Camera-type eye (tissue), 1 donor: ENCODE measurements around the gene ZNF853. TPM values are rescaled to one million over a fixed set of nuclear protein-coding genes. Genes with fewer than 3 reads are reported as not detected.

Experiments used
- total RNA-seq: library from RNA; depleted of rRNA; stranded (reverse); fragments of >200 nt; gene quantifications from one replicate; pipeline ENCODE4 v1.2.3, GENCODE V29; 2014

Gene ZNF853
- 20.7 TPM for total RNA-seq

DNA sequence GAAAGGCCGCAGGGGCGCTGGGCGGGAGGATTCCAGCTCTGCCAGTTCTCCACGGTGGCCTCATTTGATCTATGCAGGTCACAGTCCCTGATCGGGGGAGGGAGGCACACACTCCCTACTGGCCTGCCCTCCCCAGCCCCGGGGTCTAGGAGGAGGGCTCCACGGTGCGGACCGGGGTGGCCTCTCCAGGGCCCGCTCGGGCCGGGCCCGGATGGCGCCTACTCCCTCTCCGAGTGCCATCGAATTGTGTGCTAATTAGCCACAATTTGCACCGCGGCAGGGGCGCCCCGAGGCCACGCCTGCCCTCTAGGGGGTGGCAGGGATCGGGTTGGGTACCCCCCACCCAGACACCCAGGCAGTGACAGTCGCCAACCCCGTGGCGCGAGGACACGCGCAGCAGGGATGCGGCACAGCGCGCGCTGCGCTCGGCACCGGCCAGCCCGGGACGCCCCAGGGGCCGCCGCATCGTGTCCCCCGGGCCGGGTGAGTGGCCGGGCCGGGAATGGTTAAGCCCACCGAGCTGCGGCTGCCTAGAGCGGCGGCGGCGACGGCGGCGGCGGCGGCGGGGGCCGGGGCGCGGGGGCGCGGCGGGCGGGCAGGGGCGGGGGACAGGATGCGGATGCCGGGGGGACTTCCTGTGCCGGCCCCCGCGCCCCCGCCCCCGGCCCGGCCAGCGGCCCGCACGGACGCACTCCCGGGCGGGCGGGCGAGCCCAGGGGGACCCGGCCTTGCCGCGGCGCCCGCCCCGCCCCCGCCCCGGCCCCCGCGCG, at the start of gene ZNF853:
ZNF853 (plus strand) TSS at position 658 of the 770 bp plus-strand sequence. CDS start 565 bp downstream, outside the sequence.

DNA sequence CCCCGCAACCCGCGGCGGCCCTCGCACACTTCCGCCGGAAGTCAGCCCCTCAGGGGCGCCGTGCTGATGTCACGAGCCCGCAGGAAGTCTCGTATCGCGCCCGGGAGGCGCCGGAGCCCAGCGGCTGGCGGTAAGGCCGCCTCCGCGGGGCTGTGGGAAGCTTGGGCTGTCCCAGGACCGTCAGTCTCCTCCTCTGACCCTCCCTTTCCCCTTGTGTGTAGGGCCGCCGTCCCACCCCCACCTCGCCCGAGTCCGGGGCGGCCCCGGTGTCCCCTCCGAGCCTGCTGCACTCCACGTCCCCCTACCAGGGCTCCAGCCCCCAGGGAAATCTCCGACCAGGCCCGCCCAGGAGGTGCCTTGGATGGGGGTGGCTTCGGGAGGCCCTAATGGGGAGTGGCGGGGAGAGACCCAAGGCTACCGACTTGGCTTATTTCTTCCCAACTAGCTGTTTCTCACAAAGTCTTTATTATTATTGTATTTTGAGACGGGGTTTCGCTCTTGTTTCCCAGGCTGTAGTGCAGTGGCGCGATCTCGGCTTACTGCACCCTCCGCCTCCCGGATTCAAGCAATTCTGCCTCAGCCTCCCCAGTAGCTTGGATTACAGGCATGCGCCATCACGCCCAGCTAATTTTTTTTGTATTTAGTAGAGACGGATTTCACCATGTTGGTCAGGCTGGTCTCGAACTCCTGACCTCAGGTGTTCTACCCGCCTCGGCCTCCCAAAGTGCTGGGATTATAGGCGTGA, 37.9 kb upstream of the ZNF853 start, which contains the start of gene ZDHHC4:
ZDHHC4 (plus strand) TSS at position 86 of the 745 bp plus-strand sequence. CDS start 3,108 bp downstream, outside the sequence.

DNA sequence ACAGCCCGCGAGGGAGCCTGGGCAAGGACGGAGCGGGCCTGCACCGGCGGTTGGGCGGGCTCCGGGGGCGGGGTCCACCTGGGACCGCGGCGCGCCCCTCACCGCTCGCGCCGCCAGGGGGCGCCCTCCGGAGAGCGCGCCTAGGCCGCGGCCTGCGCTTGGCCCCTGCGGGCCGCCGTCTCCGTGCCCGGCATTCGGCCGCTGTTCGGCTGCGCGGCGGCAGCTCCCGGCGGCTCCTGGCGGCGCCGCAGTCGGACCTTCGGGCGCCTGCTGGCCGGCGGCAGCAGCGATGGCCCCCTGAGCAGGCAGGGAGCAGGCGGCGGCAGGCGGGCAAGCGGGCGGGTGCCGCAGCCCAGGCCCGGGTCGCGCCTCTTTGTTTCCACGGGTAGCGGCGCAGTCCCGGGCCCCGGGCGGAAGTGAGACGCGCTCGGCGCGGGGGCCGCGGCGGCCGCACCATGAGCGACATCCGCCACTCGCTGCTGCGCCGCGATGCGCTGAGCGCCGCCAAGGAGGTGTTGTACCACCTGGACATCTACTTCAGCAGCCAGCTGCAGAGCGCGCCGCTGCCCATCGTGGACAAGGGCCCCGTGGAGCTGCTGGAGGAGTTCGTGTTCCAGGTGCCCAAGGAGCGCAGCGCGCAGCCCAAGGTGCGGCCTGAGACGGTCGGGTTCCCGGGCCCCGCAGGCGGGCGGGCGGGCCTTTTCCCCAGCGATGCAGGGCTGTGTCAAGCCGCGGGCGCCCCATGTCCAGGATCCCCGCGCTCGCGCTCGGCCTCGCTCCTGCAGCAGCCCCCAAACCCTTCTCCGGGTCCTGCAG, 25.4 kb upstream of the ZNF853 start, which contains the start of gene INTS15:
INTS15 (plus strand) TSS at position 193 of the 816 bp plus-strand sequence; CDS start at position 456, 263 bp downstream.

DNA sequence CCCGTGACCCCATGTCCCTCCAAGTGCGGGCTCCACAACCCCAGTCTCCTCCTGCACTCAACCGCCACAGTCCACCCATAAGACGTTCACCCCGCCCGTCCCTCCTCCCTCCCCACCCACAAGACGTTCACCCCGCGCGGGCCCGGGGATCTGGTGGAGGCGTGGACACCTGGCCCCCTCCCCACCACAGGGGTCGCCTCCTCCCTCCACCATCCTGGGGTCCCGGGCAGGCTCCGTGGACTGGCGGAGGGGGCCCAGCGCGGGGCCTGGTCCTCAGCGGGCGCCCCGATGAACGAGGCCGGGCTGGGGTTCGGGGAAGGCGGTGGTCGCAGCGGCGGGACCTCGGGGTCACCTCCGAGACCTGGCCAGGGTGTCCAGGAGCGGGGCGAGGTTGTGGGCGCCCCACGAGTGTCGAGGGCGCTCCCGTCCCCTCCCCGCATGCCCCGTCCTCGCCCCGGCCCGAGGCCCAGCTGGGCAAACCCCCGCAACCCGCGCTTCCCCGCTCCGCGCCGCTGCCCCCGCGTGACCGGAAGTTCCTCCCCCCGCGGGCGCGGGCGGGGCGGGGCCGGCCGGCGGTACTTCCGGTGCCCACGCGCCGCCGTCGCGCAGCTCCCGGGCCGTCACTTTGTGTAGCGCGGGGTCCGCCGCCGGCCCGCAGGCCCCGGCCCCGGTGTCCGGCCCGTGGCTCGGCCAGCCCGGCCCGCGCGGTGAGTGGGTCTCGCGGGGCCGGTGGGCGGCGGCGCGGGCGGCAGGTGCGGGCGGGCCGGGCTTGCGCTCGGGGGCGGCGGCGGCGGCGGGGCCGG, 21.5 kb downstream of the ZNF853 start, which contains the start of gene ZNF316:
ZNF316 (plus strand) TSS at position 578 of the 803 bp plus-strand sequence. CDS start 5,092 bp downstream, outside the sequence.

Other genes with a start within 250 kb of the ZNF853 start
- 69.2 TPM for gene RAC1, start 241.1 kb upstream of the ZNF853 start, total RNA-seq
- 34.4 TPM for gene DAGLB, start 167.7 kb upstream of the ZNF853 start, total RNA-seq
- 132 TPM for gene KDELR2, start 131.5 kb upstream of the ZNF853 start, total RNA-seq
- not detected for gene GRID2IP, start 64.1 kb upstream of the ZNF853 start, total RNA-seq
- 60.5 TPM for gene ZDHHC4, start 38.2 kb upstream of the ZNF853 start, total RNA-seq
- 21.0 TPM for gene INTS15, start 25.6 kb upstream of the ZNF853 start, total RNA-seq
- gene ZNF316, start 21.7 kb downstream of the ZNF853 start, total RNA-seq, result 35.3 TPM
- gene ZNF12, start 91.3 kb downstream of the ZNF853 start, total RNA-seq, result 45.3 TPM
- gene RSPH10B2, start 138.5 kb downstream of the ZNF853 start, total RNA-seq, result not detected
- 68.2 TPM for gene CCZ1B, start 210.7 kb downstream of the ZNF853 start, total RNA-seq